ENCODE data around the gene MAMDC4. TPM values are rescaled to one million over a fixed set of nuclear protein-coding genes. Genes with fewer than 3 reads are reported as not detected.

MAMDC4 gene
- total and polyA plus RNA-seq, 2 experiments from 2014 or later, result 1.7 to 6.8 TPM

GRCh38 chr9:136847826-136848392, 4.2 kb upstream of the MAMDC4 start:
- H3K4me3 Mint-ChIP-seq, result peak overlapping the region; percentile 93
- Histone ChIP-seq H3K27me3 (ENCODE audit: insufficient read depth) (peaks cover 13% of the 10 kb centered on the region), H2AFZ (no peak overlapping the region), H3K27ac (ENCODE audit: low read depth) (no peak overlapping the region), H3K4me1 (ENCODE audit: insufficient read depth) (peaks cover 4% of the 10 kb centered on the region; the same call in 1 of the 2 replicates), H4K20me1 (replicated peaks; ENCODE audit: insufficient read depth) (0 out of 2 replicates have a peak, but pooled peaks cover 3% of the 10 kb centered on the region), H3K36me3 (ENCODE audit: insufficient read depth) (no peaks in the 10 kb centered on the region; the same call in 1 of the 2 replicates), H3K4me2 (peak overlapping the region; percentile 89), H3K79me2 (replicated peaks; ENCODE audit: insufficient read depth) (no peaks in the 10 kb centered on the region), H3K9me2 (ENCODE audit: insufficient read depth) (no peaks in the 10 kb centered on the region), H3F3A (replicated peaks; ENCODE audit: low read depth) (0 out of 2 replicates have a peak, but pooled peaks cover 5% of the 10 kb centered on the region), H3K4me3 (peak overlapping the region; percentile 88)
- DNase-seq (ENCODE audit: low spot score), result peak; percentile 86
- peak; percentile 5 for ATAC-seq
- H3K9me3 Mint-ChIP-seq, result no peaks in the 10 kb centered on the region
- H3K36me3 Mint-ChIP-seq (ENCODE audit: low read depth), result peaks cover 2% of the 10 kb centered on the region; the same call in 2 of the 3 replicates
- peaks cover 4% of the 10 kb centered on the region; the same call in 1 of the 3 replicates for H3K4me1 Mint-ChIP-seq
- peak overlapping the region; percentile 88 for H3K27ac Mint-ChIP-seq
- peaks cover 34% of the 10 kb centered on the region for H3K27me3 Mint-ChIP-seq (ENCODE audit: insufficient read depth, low read depth, poor library complexity)
- TF ChIP-seq NANOG (IDR thresholded peaks at IDR 0.05; ENCODE audit: borderline replicate concordance) (no peak), CTCF (conservative IDR thresholded peaks at IDR 0.05; ENCODE audit: low read depth in 2 of 2) (no peak), EZH2 (IDR thresholded peaks at IDR 0.05; ENCODE audit: low read depth, unreplicated experiment) (no peak), CREB1 (CRISPR knock-in tag; IDR thresholded peaks at IDR 0.05; ENCODE audit: low read depth) (no peak), POLR2AphosphoS5 (IDR thresholded peaks at IDR 0.05; ENCODE audit: low read depth) (peak; percentile 57; the same call in 1 of the 2 replicates), ZNF114 (CRISPR knock-in tag; IDR thresholded peaks at IDR 0.05) (no peak)

- Histone ChIP-seq H3K4me2 (peak overlapping the region; percentile 89), H3K4me3 (peak overlapping the region; percentile 88), H3F3A (replicated peaks; ENCODE audit: low read depth) (0 out of 2 replicates have a peak, but pooled peaks cover 5% of the 10 kb centered on the region), H3K9me2 (ENCODE audit: insufficient read depth) (no peaks in the 10 kb centered on the region), H3K36me3 (ENCODE audit: insufficient read depth) (no peaks in the 10 kb centered on the region; the same call in 1 of the 2 replicates), H3K79me2 (replicated peaks; ENCODE audit: insufficient read depth) (no peaks in the 10 kb centered on the region), H3K4me1 (ENCODE audit: insufficient read depth) (peaks cover 1% of the 10 kb centered on the region; the same call in 1 of the 2 replicates), H2AFZ (no peak overlapping the region), H4K20me1 (replicated peaks; ENCODE audit: insufficient read depth) (0 out of 2 replicates have a peak, but pooled peaks cover 3% of the 10 kb centered on the region), H3K27me3 (ENCODE audit: insufficient read depth) (peaks cover 13% of the 10 kb centered on the region), H3K27ac (ENCODE audit: low read depth) (peak overlapping the region; percentile 95; the same call in 1 of the 2 replicates)
- Mint-ChIP-seq H3K36me3 (ENCODE audit: low read depth) (peaks cover 2% of the 10 kb centered on the region; the same call in 2 of the 3 replicates), H3K27me3 (ENCODE audit: insufficient read depth, low read depth, poor library complexity) (peaks cover 32% of the 10 kb centered on the region), H3K27ac (peak overlapping the region; percentile 96), H3K4me3 (peak overlapping the region; percentile 93), H3K4me1 (peaks cover 2% of the 10 kb centered on the region; the same call in 1 of the 3 replicates), H3K9me3 (no peaks in the 10 kb centered on the region)
- peak; percentile 75 for DNase-seq (ENCODE audit: low spot score)
- peak; percentile 8 for ATAC-seq
- TF ChIP-seq ZNF462 (CRISPR knock-in tag; IDR thresholded peaks at IDR 0.05), result no peak
- no peak for TF ChIP-seq CREB1 (CRISPR knock-in tag; IDR thresholded peaks at IDR 0.05; ENCODE audit: low read depth)
- no peak; the same call in 1 of the 2 replicates for TF ChIP-seq POLR2AphosphoS5 (IDR thresholded peaks at IDR 0.05; ENCODE audit: low read depth)
Measured at GRCh38 chr9:136848393-136849037, 3.6 kb upstream of the MAMDC4 start.

All from GM23338 (cell line).